ENCODE measurements around the gene TBKBP1.

DNA sequence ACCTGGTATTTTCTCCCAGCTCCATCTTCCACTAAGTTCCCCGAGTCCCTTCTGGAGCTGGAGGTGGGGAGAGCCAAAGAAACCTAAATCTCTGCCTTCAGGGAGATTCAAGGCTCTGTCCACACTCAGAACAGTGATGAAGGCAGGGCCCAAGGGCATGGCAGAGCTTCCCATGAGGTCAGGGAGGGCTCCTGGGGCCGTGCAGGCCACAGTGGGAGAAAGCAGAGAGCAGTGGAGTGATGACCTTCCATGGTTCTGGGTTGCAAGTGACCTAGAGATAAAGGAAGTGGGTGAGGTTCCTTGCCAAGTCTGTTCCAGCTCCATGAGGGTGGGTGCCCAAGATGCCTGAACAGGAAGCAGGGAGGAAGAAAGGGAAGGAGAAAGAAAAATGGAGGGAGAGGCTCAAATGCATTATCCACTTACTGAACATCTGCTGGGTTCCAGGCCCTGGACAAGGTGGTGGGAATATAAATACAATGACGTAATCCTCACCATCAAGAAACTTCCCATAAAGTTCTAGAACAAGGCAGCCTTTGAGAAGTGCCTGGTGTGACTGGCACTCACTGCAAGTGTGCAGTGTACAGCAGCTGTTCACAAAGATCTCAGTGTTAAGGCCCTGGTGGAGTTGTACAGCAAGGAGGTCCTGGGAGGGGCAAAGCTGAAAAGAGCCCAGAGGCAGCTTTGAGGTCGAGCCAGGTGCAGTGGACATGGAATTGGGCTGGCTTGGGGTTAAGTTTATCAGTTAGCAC is 13.3 kb downstream of the TBKBP1 start:
- TF ChIP-seq, protein P1, sequence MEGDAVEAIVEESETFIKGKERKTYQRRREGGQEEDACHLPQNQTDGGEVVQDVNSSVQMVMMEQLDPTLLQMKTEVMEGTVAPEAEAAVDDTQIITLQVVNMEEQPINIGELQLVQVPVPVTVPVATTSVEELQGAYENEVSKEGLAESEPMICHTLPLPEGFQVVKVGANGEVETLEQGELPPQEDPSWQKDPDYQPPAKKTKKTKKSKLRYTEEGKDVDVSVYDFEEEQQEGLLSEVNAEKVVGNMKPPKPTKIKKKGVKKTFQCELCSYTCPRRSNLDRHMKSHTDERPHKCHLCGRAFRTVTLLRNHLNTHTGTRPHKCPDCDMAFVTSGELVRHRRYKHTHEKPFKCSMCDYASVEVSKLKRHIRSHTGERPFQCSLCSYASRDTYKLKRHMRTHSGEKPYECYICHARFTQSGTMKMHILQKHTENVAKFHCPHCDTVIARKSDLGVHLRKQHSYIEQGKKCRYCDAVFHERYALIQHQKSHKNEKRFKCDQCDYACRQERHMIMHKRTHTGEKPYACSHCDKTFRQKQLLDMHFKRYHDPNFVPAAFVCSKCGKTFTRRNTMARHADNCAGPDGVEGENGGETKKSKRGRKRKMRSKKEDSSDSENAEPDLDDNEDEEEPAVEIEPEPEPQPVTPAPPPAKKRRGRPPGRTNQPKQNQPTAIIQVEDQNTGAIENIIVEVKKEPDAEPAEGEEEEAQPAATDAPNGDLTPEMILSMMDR (IDR thresholded peaks at IDR 0.05): no peak
- TF ChIP-seq POLR2A (IDR thresholded peaks at IDR 0.05): no peak

Measured in body of pancreas (tissue), 4 donors.